ENCODE results near the gene TMEM44. TPM values are rescaled to one million over a fixed set of nuclear protein-coding genes. Genes with fewer than 3 reads are reported as not detected.

Gene TMEM44
- total RNA-seq, 3 donors from 2014 or later, result 9.4 to 12.8 (median 9.6) TPM

GRCh38 chr3:194543550-194543949 lies 89.7 kb downstream of the TMEM44 start:
- Histone ChIP-seq H3K27me3 (no peaks in the 10 kb centered on the region), H3K4me1 (no peaks in the 10 kb centered on the region), H3K27ac (no peak overlapping the region), H3K36me3 (no peaks in the 10 kb centered on the region), H3K4me3 (no peak overlapping the region), H3K9me3 (no peaks in the 10 kb centered on the region)
- DNase-seq (ENCODE audit: low spot score in 2 of 2), result no peak
- TF ChIP-seq, protein P1, sequence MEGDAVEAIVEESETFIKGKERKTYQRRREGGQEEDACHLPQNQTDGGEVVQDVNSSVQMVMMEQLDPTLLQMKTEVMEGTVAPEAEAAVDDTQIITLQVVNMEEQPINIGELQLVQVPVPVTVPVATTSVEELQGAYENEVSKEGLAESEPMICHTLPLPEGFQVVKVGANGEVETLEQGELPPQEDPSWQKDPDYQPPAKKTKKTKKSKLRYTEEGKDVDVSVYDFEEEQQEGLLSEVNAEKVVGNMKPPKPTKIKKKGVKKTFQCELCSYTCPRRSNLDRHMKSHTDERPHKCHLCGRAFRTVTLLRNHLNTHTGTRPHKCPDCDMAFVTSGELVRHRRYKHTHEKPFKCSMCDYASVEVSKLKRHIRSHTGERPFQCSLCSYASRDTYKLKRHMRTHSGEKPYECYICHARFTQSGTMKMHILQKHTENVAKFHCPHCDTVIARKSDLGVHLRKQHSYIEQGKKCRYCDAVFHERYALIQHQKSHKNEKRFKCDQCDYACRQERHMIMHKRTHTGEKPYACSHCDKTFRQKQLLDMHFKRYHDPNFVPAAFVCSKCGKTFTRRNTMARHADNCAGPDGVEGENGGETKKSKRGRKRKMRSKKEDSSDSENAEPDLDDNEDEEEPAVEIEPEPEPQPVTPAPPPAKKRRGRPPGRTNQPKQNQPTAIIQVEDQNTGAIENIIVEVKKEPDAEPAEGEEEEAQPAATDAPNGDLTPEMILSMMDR (IDR thresholded peaks at IDR 0.05), result no peak
- TF ChIP-seq POLR2AphosphoS5 (IDR thresholded peaks at IDR 0.05) (no peak), POLR2A (IDR thresholded peaks at IDR 0.05) (no peak)
- intact Hi-C loops (cut with DNase I; ENCODE audit: low total_unique reads), result loop anchor here (10.0 kb wide), 1 partner anchor 869 kb away; no protein-coding TSS in a partner anchor

DNA sequence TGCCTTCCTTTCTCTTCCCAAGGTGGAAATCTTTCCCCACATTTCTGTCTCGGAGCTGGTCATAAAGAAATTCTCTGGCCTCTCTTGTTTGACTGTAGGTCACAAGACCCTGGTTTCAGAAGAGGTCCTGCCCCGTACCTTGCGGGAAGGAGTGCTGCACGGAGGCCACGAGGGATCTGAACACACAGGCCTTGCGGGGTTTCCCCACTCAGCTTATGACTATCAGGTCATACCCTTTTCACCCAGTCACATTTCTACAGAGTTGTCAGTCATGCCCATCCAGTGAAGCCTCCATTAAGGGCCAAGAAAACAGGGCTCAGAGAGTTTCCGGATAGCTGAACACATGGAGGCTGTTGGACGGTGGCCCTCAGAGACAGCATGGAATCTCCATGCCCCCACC lies 91.7 kb downstream of the TMEM44 start:
- Histone ChIP-seq H3K27ac (no peak overlapping the region), H3K4me1 (no peaks in the 10 kb centered on the region), H3K9me3 (no peaks in the 10 kb centered on the region), H3K27me3 (no peaks in the 10 kb centered on the region), H3K36me3 (no peaks in the 10 kb centered on the region), H3K4me3 (no peak overlapping the region)
- DNase-seq (ENCODE audit: low spot score in 2 of 2), result no peak
- TF ChIP-seq POLR2A (IDR thresholded peaks at IDR 0.05) (no peak), POLR2AphosphoS5 (IDR thresholded peaks at IDR 0.05) (no peak)
- TF ChIP-seq, protein P1 (IDR thresholded peaks at IDR 0.05), result no peak
- intact Hi-C loops (cut with DNase I; ENCODE audit: low total_unique reads), result loop anchor here (10.0 kb wide), 1 partner anchor 867 kb away; no protein-coding TSS in a partner anchor

- Histone ChIP-seq H3K9me3 (no peaks in the 10 kb centered on the region), H3K4me1 (no peaks in the 10 kb centered on the region), H3K27ac (peak overlapping the region; percentile 45 to 68), H3K4me3 (no peak overlapping the region), H3K36me3 (no peaks in the 10 kb centered on the region), H3K27me3 (no peaks in the 10 kb centered on the region)
- intact Hi-C loops (cut with DNase I; ENCODE audit: low total_unique reads), result loop anchor here (10.0 kb wide), 1 partner anchor 866 kb away; no protein-coding TSS in a partner anchor
- TF ChIP-seq, protein P1 (IDR thresholded peaks at IDR 0.05), result no peak
- DNase-seq (ENCODE audit: low spot score in 2 of 2), result peak in 1 of 2 donors; percentile 30
Measured at GRCh38 chr3:194540274-194540905, 92.8 kb downstream of the TMEM44 start.

- Histone ChIP-seq H3K27ac (no peak overlapping the region), H3K4me3 (no peak overlapping the region), H3K27me3 (no peaks in the 10 kb centered on the region), H3K4me1 (no peaks in the 10 kb centered on the region), H3K9me3 (no peaks in the 10 kb centered on the region), H3K36me3 (no peaks in the 10 kb centered on the region)
- intact Hi-C loops (cut with DNase I; ENCODE audit: low total_unique reads), result no loop called here
- DNase-seq (ENCODE audit: low spot score in 2 of 2), result no peak
- TF ChIP-seq POLR2AphosphoS5 (IDR thresholded peaks at IDR 0.05) (no peak), POLR2A (IDR thresholded peaks at IDR 0.05) (no peak)
- TF ChIP-seq, protein P1 (IDR thresholded peaks at IDR 0.05), result no peak
Measured at GRCh38 chr3:194539498-194539897, 93.7 kb downstream of the TMEM44 start.

- peak in 1 of 2 donors; percentile 38 for DNase-seq (ENCODE audit: low spot score in 2 of 2)
- Histone ChIP-seq H3K9me3 (no peaks in the 10 kb centered on the region), H3K4me3 (no peak overlapping the region), H3K27me3 (no peaks in the 10 kb centered on the region), H3K27ac (peak overlapping the region; percentile 31 to 33), H3K36me3 (no peaks in the 10 kb centered on the region), H3K4me1 (no peaks in the 10 kb centered on the region)
- intact Hi-C loops (cut with DNase I; ENCODE audit: low total_unique reads), result no loop called here
- TF ChIP-seq POLR2AphosphoS5 (IDR thresholded peaks at IDR 0.05) (no peak), POLR2A (IDR thresholded peaks at IDR 0.05) (no peak)
Measured at GRCh38 chr3:194537732-194538247, 95.4 kb downstream of the TMEM44 start.

Other genes with a start within 250 kb of the TMEM44 start
- under 1 TPM in 1 of 3 donors, not detected in 2; 0.16 TPM for gene GP5, start 234.2 kb downstream of the TMEM44 start, total RNA-seq
- gene ATP13A3, start 146.4 kb downstream of the TMEM44 start, total RNA-seq, result 100 to 1,000 TPM; 132 to 170 (median 142) TPM
- gene LSG1, start 38.8 kb upstream of the TMEM44 start, total RNA-seq, result 10 to 100 TPM; 34.9 to 62.3 (median 57.0) TPM
- 10 to 100 TPM; 10.1 to 16.7 (median 15.5) TPM for gene FAM43A, start 52.5 kb upstream of the TMEM44 start, total RNA-seq